SK-N-SH (cell line): Measurements from ENCODE around the gene TIMM21. TPM values are rescaled to one million over a fixed set of nuclear protein-coding genes. Genes with fewer than 3 reads are reported as not detected.

Experiments
- CTCF ChIA-PET: fragments of 300-600, 350-600 bp; formaldehyde crosslinking; extraction: SDS; loops from one replicate; lab custom pipeline; 2021; lab: Yijun Ruan, JAX
- POLR2A ChIA-PET: fragments of 350-600 bp; sonication (Branson Sonifier 250); formaldehyde crosslinking; extraction: SDS; loops from one replicate; lab custom pipeline; 2020; ENCODE audit warnings: antibody characterized with exemption, inconsistent platforms; lab: Yijun Ruan, JAX
- DNase-seq: peaks from one replicate; pipeline ENCODE4 v3.0.0; 2012
- H2AFZ ChIP-seq: fragments of 200-600 bp; sonication (generic); 2 replicates; pipeline ENCODE4 v1.8.1; 2016; ENCODE audit warnings: antibody characterized with exemption, mild to moderate bottlenecking, low read depth
- H3F3A ChIP-seq: fragments of 200-600 bp; sonication (generic); replicated peaks from 2 replicates; pipeline ENCODE3; 2016; ENCODE audit warnings: antibody characterized with exemption, mild to moderate bottlenecking; ENCODE audit not compliant: insufficient read depth
- H3K27ac ChIP-seq, 2 experiments: fragments of 200-500 bp in 1 of 2; fragments of 200-600 bp in 1 of 2; sonication (Bioruptor generic) in 1 of 2; sonication (generic), shearing (Covaris generic) in 1 of 2; 2 replicates each; pipeline versions ENCODE4 v1.5.1 to v1.6.1; 2014 to 2016; ENCODE audit warnings: low read depth in 2 of 2, inconsistent platforms in 1 of 2, low read length in 1 of 2, mild to moderate bottlenecking in 1 of 2, mixed read lengths in 1 of 2
- H3K27me3 ChIP-seq: fragments of 200-600 bp; sonication (generic), shearing (Covaris generic); 2 replicates; pipeline ENCODE4 v1.6.1; 2016; ENCODE audit warnings: mixed run types; ENCODE audit not compliant: insufficient read depth
- H3K36me3 ChIP-seq, 2 experiments: fragments of 200-500 bp in 1 of 2; fragments of 200-600 bp in 1 of 2; sonication (Bioruptor generic) in 1 of 2; sonication (generic) in 1 of 2; replicated peaks in 1 of 2; 2 replicates each; pipeline versions ENCODE3 to v1.5.1; 2014 to 2016; ENCODE audit warnings: low read length in 1 of 2, mild to moderate bottlenecking in 1 of 2; ENCODE audit not compliant: insufficient read depth in 2 of 2, control insufficient read depth in 1 of 2
- H3K4me1 ChIP-seq, 2 experiments: fragments of 200-500 bp in 1 of 2; fragments of 200-600 bp in 1 of 2; sonication (Bioruptor generic) in 1 of 2; sonication (generic), shearing (Covaris generic) in 1 of 2; 2 replicates each; pipeline versions ENCODE4 v1.5.1 to v1.6.1; 2014 to 2016; ENCODE audit warnings: low read depth in 1 of 2, low read length in 1 of 2, mixed run types in 1 of 2; ENCODE audit not compliant: insufficient read depth in 2 of 2, control insufficient read depth in 1 of 2
- H3K4me2 ChIP-seq: fragments of 200-600 bp; sonication (generic), shearing (Covaris generic); 2 replicates; pipeline ENCODE4 v1.6.1; 2017; ENCODE audit warnings: mixed run types
- H3K4me3 ChIP-seq, 2 experiments: fragments of 200-500 bp in 1 of 2; fragments of 200-600 bp in 1 of 2; sonication (Bioruptor generic) in 1 of 2; sonication (generic), shearing (Covaris generic) in 1 of 2; 2 replicates each; pipeline versions ENCODE4 v1.5.1 to v1.8.1; 2014 to 2016; ENCODE audit warnings: low read depth in 2 of 2, inconsistent platforms in 1 of 2, low read length in 1 of 2, mild to moderate bottlenecking in 1 of 2, mixed read lengths in 1 of 2, moderate library complexity in 1 of 2
- H3K79me2 ChIP-seq: fragments of 200-600 bp; sonication (generic); 2 replicates; pipeline ENCODE4 v1.8.1; 2017; ENCODE audit warnings: mild to moderate bottlenecking; ENCODE audit not compliant: insufficient read depth
- H3K9ac ChIP-seq: fragments of 200-600 bp; sonication (generic); 2 replicates; pipeline ENCODE4 v1.6.1; 2017; ENCODE audit warnings: mixed run types
- H3K9me2 ChIP-seq: fragments of 200-600 bp; sonication (generic); 2 replicates; pipeline ENCODE4 v1.6.1; 2017; ENCODE audit warnings: mixed run types
- H3K9me3 ChIP-seq: fragments of 200-600 bp; sonication (generic); 2 replicates; pipeline ENCODE4 v1.6.1; 2017; ENCODE audit warnings: mixed run types, mild to moderate bottlenecking, moderate library complexity
- H4K20me1 ChIP-seq: fragments of 200-600 bp; sonication (generic); 2 replicates; pipeline ENCODE4 v1.6.1; 2017; ENCODE audit warnings: mild to moderate bottlenecking, mixed run types; ENCODE audit not compliant: insufficient read depth
- CHD2 ChIP-seq: fragments of 150-350 bp; IDR thresholded peaks from 2 replicates; pipeline ENCODE4 v1.6.1; 2018; ENCODE audit warnings: low read length; ENCODE audit not compliant: partially characterized antibody
- ELF1 ChIP-seq: IDR thresholded peaks from 2 replicates; pipeline ENCODE4 v1.4.0; 2012
- EZH2phosphoT487 ChIP-seq: fragments of 200-600 bp; sonication (generic); IDR thresholded peaks from 2 replicates; pipeline ENCODE4 v1.6.1; 2017; ENCODE audit warnings: low read depth, mixed run types, mild to moderate bottlenecking, antibody characterized with exemption, moderate library complexity, borderline replicate concordance
- FOSL2 ChIP-seq: IDR thresholded peaks from 2 replicates; pipeline ENCODE4 v1.4.0; 2012; ENCODE audit warnings: low read depth, mild to moderate bottlenecking, moderate library complexity, borderline replicate concordance
- FOXJ3 ChIP-seq: sonication (generic); formaldehyde crosslinking; IDR thresholded peaks from 2 replicates; pipeline ENCODE4 v1.5.1; 2020; ENCODE audit warnings: mild to moderate bottlenecking, missing genetic modification reagents
- FOXM1 ChIP-seq: IDR thresholded peaks from 2 replicates; pipeline ENCODE4 v1.4.0; 2012; ENCODE audit warnings: low read depth, mild to moderate bottlenecking
- GATA2 ChIP-seq: sonication (generic); formaldehyde crosslinking; IDR thresholded peaks from 2 replicates; pipeline ENCODE4 v1.5.0; 2020; ENCODE audit warnings: mild to moderate bottlenecking, missing genetic modification reagents
- MXI1 ChIP-seq: IDR thresholded peaks from 2 replicates; pipeline ENCODE4 v1.6.1; 2012; ENCODE audit warnings: mild to moderate bottlenecking, low read depth, low read length, improper control_type of control experiment
- NFIC ChIP-seq: IDR thresholded peaks from 2 replicates; pipeline ENCODE4 v1.4.0; 2012; ENCODE audit warnings: borderline replicate concordance
- NRF1 ChIP-seq: IDR thresholded peaks from 2 replicates; pipeline ENCODE4 v1.6.1; 2012; ENCODE audit warnings: low read depth, mild to moderate bottlenecking, low read length
- POLR2AphosphoS5 ChIP-seq: IDR thresholded peaks from 2 replicates; pipeline ENCODE4 v1.6.1; 2012; ENCODE audit warnings: low read depth, low read length
- RAD21 ChIP-seq: IDR thresholded peaks from 2 replicates; pipeline ENCODE4 v1.6.1; 2012; ENCODE audit warnings: mild to moderate bottlenecking, low read length
- RCOR1 ChIP-seq: fragments of 150-350 bp; IDR thresholded peaks from 2 replicates; pipeline ENCODE4 v1.6.1; 2017; ENCODE audit warnings: antibody characterized with exemption, low read length
- RFX5 ChIP-seq: IDR thresholded peaks from 2 replicates; pipeline ENCODE4 v1.6.1; 2012; ENCODE audit warnings: mild to moderate bottlenecking, improper control_type of control experiment, low read length
- SIN3A ChIP-seq: IDR thresholded peaks from 2 replicates; pipeline ENCODE4 v1.6.1; 2012; ENCODE audit warnings: low read depth, mild to moderate bottlenecking, low read length, moderate library complexity, borderline replicate concordance
- TCF12 ChIP-seq: IDR thresholded peaks from 2 replicates; pipeline ENCODE4 v1.4.0; 2012
- WGBS: methylation state at CpG from one replicate; pipeline ENCODE4 v1.1.6; 2017; ENCODE audit warnings: low lambda C conversion rate; 5-methylcytosine and 5-hydroxymethylcytosine counted together
- polyA plus RNA-seq, 3 experiments: library from polyadenylated mRNA; depleted of rRNA; stranded (reverse); fragments of >200 nt; gene quantifications; 2 replicates each; pipeline ENCODE4 v1.2.3, GENCODE V29; 2012
- TF ChIP-seq, protein P1 (sequence below): IDR thresholded peaks from 2 replicates; pipeline ENCODE4 v1.4.0; 2012; ENCODE audit warnings: low read depth
- TF ChIP-seq, protein P2 (sequence below): fragments of 150-350 bp; IDR thresholded peaks from 2 replicates; pipeline ENCODE4 v1.6.1; 2017; ENCODE audit warnings: antibody characterized with exemption, low read length, low read depth, borderline replicate concordance
- TF ChIP-seq, protein P3 (sequence below): IDR thresholded peaks from 2 replicates; pipeline ENCODE4 v1.4.0; 2012; ENCODE audit warnings: low read depth, borderline replicate concordance
- TF ChIP-seq, protein P4 (sequence below): fragments of 200-600 bp; sonication (generic); IDR thresholded peaks from 2 replicates; pipeline ENCODE4 v1.6.1; 2017; ENCODE audit warnings: antibody characterized with exemption, mild to moderate bottlenecking, moderate library complexity
- TF ChIP-seq, protein P5 (sequence below): IDR thresholded peaks from 2 replicates; pipeline ENCODE4 v1.6.1; 2012; ENCODE audit warnings: mild to moderate bottlenecking, low read depth, low read length, moderate library complexity

Gene TIMM21
- polyA plus RNA-seq, 1 of the 3 experiments (the other 2 are of a cell fraction): 27.6 TPM

DNA sequence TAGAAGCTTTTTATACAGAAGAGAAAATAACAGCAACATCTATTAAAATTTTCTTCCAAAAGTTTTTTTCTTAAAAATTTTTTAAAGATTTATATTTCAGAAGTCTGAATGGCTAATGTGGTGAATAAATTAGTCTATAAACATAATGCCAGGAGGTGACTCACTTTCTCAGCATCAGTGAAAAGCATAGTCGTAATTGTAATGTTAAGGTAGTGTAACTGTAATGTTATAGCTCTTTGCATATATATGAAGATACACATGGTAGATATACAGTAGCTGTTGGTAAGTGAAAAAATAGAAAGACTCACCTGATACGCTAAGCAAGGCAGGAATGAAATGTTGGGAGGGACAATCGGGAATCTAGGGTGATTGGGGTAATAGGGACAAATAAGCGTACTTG lies 5.5 kb downstream of the TIMM21 start:
- CTCF ChIA-PET: interaction anchor here (1.1 to 1.3 kb wide), 2 partner anchors 15 to 71 kb away, joined by 3 read pairs; no protein-coding TSS in a partner anchor
- POLR2A ChIA-PET: no interaction called here
- H3K4me1 ChIP-seq: peaks cover 9 to 11% of the 10 kb centered on the region in 2 experiments; a peak in 2 of 4 replicates
- WGBS: 93% methylated on average over 4 of the region's 4 CpGs
- DNase-seq: no peak
- H3K79me2 ChIP-seq: peaks cover 43% of the 10 kb centered on the region
- TF ChIP-seq EZH2phosphoT487: no peak
- TF ChIP-seq, protein P1, sequence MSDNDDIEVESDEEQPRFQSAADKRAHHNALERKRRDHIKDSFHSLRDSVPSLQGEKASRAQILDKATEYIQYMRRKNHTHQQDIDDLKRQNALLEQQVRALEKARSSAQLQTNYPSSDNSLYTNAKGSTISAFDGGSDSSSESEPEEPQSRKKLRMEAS: no peak
- no peak for TF ChIP-seq NRF1
- TF ChIP-seq FOXM1: no peak
- TF ChIP-seq MXI1: no peak
- no peak overlapping the region for H3K4me3 ChIP-seq
- no peaks in the 10 kb centered on the region for H3K9me2 ChIP-seq
- no peaks in the 10 kb centered on the region for H3F3A ChIP-seq
- H3K4me2 ChIP-seq: no peak overlapping the region
- H3K9ac ChIP-seq: no peak overlapping the region
- H3K9me3 ChIP-seq: no peaks in the 10 kb centered on the region
- no peak overlapping the region for H3K27ac ChIP-seq
- H2AFZ ChIP-seq: no peak overlapping the region
- H3K36me3 ChIP-seq: peaks cover 28 to 46% of the 10 kb centered on the region in 2 experiments
- 0 out of 2 replicates have a peak, but pooled peaks cover 3% of the 10 kb centered on the region for H4K20me1 ChIP-seq
- H3K27me3 ChIP-seq: no peaks in the 10 kb centered on the region

DNA sequence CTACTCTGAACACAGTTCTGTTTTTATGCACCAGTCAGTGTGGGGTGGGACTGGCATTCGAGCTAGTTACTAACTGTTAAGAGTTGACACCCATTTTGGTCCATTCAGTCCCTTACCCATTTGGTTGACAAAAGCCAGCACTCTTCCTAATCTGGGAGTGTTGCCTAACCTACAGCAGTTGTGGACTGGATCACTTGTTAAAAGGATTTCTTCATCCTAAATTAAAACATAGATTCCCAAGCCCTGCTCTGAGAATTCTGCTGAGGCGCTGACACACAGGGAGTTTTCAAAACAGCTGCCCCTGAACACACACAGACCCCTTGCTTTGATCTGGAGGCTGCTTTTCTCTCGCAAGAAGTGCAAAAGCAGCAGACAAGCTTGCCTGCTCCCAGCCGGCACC lies 6.4 kb downstream of the TIMM21 start:
- H3K79me2 ChIP-seq: peaks cover 34% of the 10 kb centered on the region
- H3K4me3 ChIP-seq: no peak overlapping the region
- H4K20me1 ChIP-seq: 0 out of 2 replicates have a peak, but pooled peaks cover 3% of the 10 kb centered on the region
- H3K9me2 ChIP-seq: no peaks in the 10 kb centered on the region
- H3K4me1 ChIP-seq: peaks cover 3% of the 10 kb centered on the region in 2 experiments; a peak in 2 of 4 replicates
- CTCF ChIA-PET: interaction anchor here (1.1 to 1.2 kb wide), 2 partner anchors 9 to 188 kb away, joined by 3 to 4 read pairs; no protein-coding TSS in a partner anchor
- H2AFZ ChIP-seq: no peak overlapping the region
- H3F3A ChIP-seq: no peaks in the 10 kb centered on the region
- DNase-seq: no peak
- H3K36me3 ChIP-seq: peaks cover 33 to 55% of the 10 kb centered on the region in 2 experiments
- H3K27me3 ChIP-seq: no peaks in the 10 kb centered on the region
- whole genome bisulfite sequencing: 93% methylated on average over 4 of the region's 4 CpGs
- POLR2A ChIA-PET: no interaction called here
- no peak overlapping the region for H3K4me2 ChIP-seq
- no peak overlapping the region for H3K27ac ChIP-seq
- H3K9me3 ChIP-seq: no peaks in the 10 kb centered on the region
- H3K9ac ChIP-seq: no peak overlapping the region
- TF ChIP-seq, protein P1: no peak
- TF ChIP-seq, protein P2, sequence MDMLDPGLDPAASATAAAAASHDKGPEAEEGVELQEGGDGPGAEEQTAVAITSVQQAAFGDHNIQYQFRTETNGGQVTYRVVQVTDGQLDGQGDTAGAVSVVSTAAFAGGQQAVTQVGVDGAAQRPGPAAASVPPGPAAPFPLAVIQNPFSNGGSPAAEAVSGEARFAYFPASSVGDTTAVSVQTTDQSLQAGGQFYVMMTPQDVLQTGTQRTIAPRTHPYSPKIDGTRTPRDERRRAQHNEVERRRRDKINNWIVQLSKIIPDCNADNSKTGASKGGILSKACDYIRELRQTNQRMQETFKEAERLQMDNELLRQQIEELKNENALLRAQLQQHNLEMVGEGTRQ: no peak
- TF ChIP-seq FOXJ3 (CRISPR knock-in tag) (no peak), CHD2 (no peak), RAD21 (no peak), NFIC (no peak), SIN3A (no peak), GATA2 (CRISPR knock-in tag) (no peak), TCF12 (no peak), ELF1 (no peak), FOXM1 (no peak), RCOR1 (no peak), EZH2phosphoT487 (no peak), RFX5 (no peak), FOSL2 (no peak), POLR2AphosphoS5 (no peak)
- TF ChIP-seq, protein P3, sequence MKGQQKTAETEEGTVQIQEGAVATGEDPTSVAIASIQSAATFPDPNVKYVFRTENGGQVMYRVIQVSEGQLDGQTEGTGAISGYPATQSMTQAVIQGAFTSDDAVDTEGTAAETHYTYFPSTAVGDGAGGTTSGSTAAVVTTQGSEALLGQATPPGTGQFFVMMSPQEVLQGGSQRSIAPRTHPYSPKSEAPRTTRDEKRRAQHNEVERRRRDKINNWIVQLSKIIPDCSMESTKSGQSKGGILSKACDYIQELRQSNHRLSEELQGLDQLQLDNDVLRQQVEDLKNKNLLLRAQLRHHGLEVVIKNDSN: no peak
- TF ChIP-seq, protein P4, sequence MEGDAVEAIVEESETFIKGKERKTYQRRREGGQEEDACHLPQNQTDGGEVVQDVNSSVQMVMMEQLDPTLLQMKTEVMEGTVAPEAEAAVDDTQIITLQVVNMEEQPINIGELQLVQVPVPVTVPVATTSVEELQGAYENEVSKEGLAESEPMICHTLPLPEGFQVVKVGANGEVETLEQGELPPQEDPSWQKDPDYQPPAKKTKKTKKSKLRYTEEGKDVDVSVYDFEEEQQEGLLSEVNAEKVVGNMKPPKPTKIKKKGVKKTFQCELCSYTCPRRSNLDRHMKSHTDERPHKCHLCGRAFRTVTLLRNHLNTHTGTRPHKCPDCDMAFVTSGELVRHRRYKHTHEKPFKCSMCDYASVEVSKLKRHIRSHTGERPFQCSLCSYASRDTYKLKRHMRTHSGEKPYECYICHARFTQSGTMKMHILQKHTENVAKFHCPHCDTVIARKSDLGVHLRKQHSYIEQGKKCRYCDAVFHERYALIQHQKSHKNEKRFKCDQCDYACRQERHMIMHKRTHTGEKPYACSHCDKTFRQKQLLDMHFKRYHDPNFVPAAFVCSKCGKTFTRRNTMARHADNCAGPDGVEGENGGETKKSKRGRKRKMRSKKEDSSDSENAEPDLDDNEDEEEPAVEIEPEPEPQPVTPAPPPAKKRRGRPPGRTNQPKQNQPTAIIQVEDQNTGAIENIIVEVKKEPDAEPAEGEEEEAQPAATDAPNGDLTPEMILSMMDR: no peak
- TF ChIP-seq, protein P5, sequence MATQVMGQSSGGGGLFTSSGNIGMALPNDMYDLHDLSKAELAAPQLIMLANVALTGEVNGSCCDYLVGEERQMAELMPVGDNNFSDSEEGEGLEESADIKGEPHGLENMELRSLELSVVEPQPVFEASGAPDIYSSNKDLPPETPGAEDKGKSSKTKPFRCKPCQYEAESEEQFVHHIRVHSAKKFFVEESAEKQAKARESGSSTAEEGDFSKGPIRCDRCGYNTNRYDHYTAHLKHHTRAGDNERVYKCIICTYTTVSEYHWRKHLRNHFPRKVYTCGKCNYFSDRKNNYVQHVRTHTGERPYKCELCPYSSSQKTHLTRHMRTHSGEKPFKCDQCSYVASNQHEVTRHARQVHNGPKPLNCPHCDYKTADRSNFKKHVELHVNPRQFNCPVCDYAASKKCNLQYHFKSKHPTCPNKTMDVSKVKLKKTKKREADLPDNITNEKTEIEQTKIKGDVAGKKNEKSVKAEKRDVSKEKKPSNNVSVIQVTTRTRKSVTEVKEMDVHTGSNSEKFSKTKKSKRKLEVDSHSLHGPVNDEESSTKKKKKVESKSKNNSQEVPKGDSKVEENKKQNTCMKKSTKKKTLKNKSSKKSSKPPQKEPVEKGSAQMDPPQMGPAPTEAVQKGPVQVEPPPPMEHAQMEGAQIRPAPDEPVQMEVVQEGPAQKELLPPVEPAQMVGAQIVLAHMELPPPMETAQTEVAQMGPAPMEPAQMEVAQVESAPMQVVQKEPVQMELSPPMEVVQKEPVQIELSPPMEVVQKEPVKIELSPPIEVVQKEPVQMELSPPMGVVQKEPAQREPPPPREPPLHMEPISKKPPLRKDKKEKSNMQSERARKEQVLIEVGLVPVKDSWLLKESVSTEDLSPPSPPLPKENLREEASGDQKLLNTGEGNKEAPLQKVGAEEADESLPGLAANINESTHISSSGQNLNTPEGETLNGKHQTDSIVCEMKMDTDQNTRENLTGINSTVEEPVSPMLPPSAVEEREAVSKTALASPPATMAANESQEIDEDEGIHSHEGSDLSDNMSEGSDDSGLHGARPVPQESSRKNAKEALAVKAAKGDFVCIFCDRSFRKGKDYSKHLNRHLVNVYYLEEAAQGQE: no peak
